ENCODE data around the gene BASP1.

- TF ChIP-seq ZSCAN16 (tag by site-specific recombination; IDR thresholded peaks at IDR 0.05) (no peak), ZNF23 (tag by site-specific recombination; IDR thresholded peaks at IDR 0.05; ENCODE audit: borderline replicate concordance) (no peak)
These were observed 42.5 kb upstream of the BASP1 start for GRCh38 chr5:17174965-17175364.

All from HEK293 (cell line).